Measurements from ENCODE around the gene KLRC1.
A peak's percentile ranks its signal among the peaks of the same experiment; 100 is the strongest.
"Not testable (repeated sequence)": the region's sequence is repeated elsewhere in the genome, so short reads cannot be mapped to it uniquely, and the experiment has no call there.

The KLRC1 gene

GRCh38 chr12:10409392-10409791, 43.8 kb downstream of the KLRC1 start, which contains the start of gene KLRC4:
TSS of gene KLRC4 (minus strand) at chr12:10409757. CDS start at chr12:10409575, 182 bp downstream.
- no peak for DNase-seq

DNA sequence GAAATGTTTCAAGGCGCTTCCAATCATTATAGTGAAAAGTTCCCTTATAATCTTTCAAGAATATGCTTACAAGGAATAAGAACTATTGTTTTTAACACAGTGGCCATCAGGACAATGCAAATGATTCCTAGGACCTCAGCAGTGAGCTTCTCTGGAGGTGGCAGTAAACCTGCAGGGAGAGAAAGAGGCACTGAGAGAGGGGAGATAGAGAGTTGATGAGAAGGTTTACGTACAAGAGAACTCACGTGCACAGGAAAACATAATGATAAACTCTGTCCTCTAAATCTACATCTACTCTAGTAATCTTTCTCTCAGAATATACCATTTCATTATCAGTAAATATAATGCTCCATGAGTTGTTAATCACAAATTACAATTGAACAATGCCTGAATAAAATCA, 44.3 kb downstream of the KLRC1 start:
- no peak for DNase-seq

GRCh38 chr12:10406725-10407124, 46.5 kb downstream of the KLRC1 start:
- peak; percentile 52 for DNase-seq

GRCh38 chr12:10405294-10405693, 47.9 kb downstream of the KLRC1 start:
- no peak for DNase-seq

DNA sequence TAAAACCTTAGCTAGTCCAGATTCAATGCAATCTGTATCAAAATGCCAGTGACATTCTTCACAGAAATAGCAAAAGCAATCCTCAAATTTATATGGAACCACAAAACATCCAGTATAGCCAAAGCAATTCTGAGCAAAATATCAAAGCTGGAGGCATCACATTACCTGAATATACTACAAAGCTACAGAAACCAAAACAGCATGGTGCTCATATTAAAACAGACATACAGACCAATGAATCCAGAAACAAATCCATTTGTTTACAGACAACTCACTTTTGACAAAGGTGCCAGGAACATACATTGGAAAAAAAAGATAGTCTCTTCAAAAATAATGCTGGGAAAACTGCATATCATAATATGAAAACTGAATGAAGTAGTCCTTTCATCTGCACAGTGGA, 48.4 kb downstream of the KLRC1 start:
- DNase-seq: no peak

DNA sequence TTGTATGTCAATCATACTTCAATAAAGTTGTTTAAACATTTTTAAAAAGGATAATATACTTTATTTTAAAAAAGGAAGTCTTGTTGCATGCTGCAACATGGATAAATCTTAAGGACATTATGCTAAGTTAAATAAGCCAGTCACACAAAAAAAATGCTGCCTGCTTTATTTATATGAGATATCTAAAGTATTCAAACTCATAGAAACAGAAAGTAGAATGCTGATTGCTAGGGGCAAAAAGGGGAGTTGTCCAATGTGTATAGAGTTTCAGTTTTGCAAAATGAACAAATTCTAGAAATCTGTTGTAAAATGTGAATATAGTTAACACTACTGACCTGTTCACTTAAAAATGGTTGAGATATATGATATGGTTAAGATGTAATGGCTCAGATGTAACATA, 52.3 kb downstream of the KLRC1 start:
- no peak for DNase-seq

DNA sequence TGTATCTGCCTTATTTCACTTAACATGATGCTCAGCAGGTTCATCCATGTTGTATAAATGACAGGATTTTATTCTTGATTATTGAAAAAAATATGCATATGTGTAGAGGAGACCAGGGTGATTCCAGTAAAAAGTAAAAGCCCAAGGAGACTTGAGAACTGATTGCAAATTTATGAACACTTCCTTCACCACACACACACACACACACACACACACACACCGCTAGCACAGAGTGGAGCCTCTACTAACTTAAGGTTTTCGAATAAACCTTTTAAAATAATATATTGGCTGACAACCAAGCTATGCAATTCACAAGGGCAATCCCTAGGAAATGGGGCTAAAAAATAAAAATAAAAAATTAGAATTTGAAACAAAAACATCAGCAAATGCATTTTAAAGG, 55.0 kb downstream of the KLRC1 start:
- no peak for DNase-seq

DNA sequence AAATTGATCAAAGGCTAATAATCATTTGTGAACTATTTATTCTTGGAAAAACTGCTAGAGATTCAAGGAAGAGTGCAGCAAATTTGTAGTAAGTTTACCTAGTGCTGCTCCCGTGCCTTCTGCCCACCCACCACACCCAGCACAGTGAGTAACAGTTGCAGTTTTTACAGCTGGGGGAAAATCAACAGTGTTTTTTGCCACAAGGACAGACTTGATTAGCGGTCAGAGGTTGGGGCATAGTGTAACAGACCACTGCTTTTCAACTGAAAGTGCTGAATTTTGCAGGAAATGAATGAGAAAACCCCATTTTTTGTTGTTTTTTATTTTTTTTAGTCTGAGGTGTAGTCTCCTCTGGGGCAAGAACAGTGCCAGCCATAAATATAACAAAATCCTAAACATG, 55.9 kb downstream of the KLRC1 start:
- no peak for DNase-seq

DNA sequence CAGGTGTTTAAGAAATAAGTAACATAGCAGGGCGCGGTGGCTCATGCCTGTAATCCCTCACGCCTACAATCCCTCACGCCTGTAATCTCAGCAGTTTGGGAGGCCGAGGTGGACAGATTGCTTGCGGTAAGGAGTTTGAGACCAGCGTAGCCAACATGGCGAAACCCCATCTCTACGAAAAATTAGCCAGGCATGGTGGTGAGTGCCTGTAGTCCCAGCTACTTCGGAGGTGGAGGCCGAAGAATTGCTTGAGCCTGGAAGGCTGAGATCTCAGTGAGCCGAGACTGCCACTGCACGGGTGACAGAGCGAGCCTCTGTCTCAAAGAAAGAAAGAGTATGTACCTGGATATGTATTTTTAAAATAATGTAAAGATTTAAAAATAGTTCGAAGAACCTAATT, 57.0 kb downstream of the KLRC1 start:
- DNase-seq: not testable (repeated sequence)

All from activated CD8-positive, alpha-beta memory T cell treated with anti-CD3 and anti-CD28 coated beads, Interleukin-2, amount 50 U/mL, for 48 hours (primary cell).